Smooth muscle cell (in vitro differentiated cells): ENCODE data around the gene CRYBA2. TPM values are rescaled to one million over a fixed set of nuclear protein-coding genes. Genes with fewer than 3 reads are reported as not detected.

Source experiments
- DNase-seq: peaks from one replicate; lab custom pipeline; 2025; ENCODE audit not compliant: unreplicated experiment; lab: John Stamatoyannopoulos, UW
- H2AFZ ChIP-seq: fragments of 200-600 bp; sonication (generic); 2 replicates; pipeline ENCODE4 v1.6.0; 2016; ENCODE audit warnings: antibody characterized with exemption, low read depth, mild to moderate bottlenecking
- H3F3A ChIP-seq: fragments of 200-600 bp; sonication (generic); 2 replicates; pipeline ENCODE4 v1.6.0; 2017; ENCODE audit warnings: antibody characterized with exemption, low read depth
- H3K27ac ChIP-seq: fragments of 200-600 bp; sonication (generic); 2 replicates; pipeline ENCODE4 v1.5.1; 2016; ENCODE audit warnings: low read depth, mild to moderate bottlenecking
- H3K27me3 ChIP-seq: fragments of 200-600 bp; sonication (generic); 2 replicates; pipeline ENCODE4 v1.6.1; 2016; ENCODE audit warnings: low read depth, mild to moderate bottlenecking
- H3K36me3 ChIP-seq: fragments of 200-600 bp; sonication (generic); 2 replicates; pipeline ENCODE4 v1.5.1; 2016; ENCODE audit warnings: low read depth
- H3K4me1 ChIP-seq: fragments of 200-600 bp; sonication (generic); 2 replicates; pipeline ENCODE4 v1.5.1; 2016; ENCODE audit warnings: low read depth
- H3K4me2 ChIP-seq: fragments of 200-600 bp; sonication (generic); 2 replicates; pipeline ENCODE4 v1.6.0; 2016; ENCODE audit warnings: mild to moderate bottlenecking
- H3K4me3 ChIP-seq: fragments of 200-600 bp; sonication (generic); 2 replicates; pipeline ENCODE4 v1.5.1; 2016; ENCODE audit warnings: mild to moderate bottlenecking
- H3K79me2 ChIP-seq: fragments of 200-600 bp; sonication (generic); 2 replicates; pipeline ENCODE4 v1.6.0; 2016; ENCODE audit warnings: low read depth, mild to moderate bottlenecking
- H3K9ac ChIP-seq: fragments of 200-600 bp; sonication (generic); 2 replicates; pipeline ENCODE4 v1.6.0; 2016; ENCODE audit warnings: low read depth
- H3K9me3 ChIP-seq: fragments of 200-600 bp; sonication (generic); replicated peaks from 2 replicates; pipeline ENCODE4 v1.5.1; 2016; ENCODE audit warnings: low read depth
- H4K20me1 ChIP-seq: fragments of 200-600 bp; sonication (generic); 2 replicates; pipeline ENCODE4 v1.6.0; 2016; ENCODE audit warnings: low read depth
- CTCF ChIP-seq: fragments of 200-600 bp; sonication (generic); IDR thresholded peaks from 2 replicates; pipeline ENCODE4 v1.5.1; 2017; ENCODE audit warnings: borderline replicate concordance, mild to moderate bottlenecking, antibody characterized with exemption; ENCODE audit not compliant: insufficient read depth, poor library complexity, severe bottlenecking
- WGBS: methylation state at CpG from one replicate; pipeline ENCODE4 v1.1.7; 2016; ENCODE audit warnings: low lambda C conversion rate; 5-methylcytosine and 5-hydroxymethylcytosine counted together
- polyA plus RNA-seq: library from polyadenylated mRNA; unstranded; fragments of >200 nt; fragmentation: Nextera tagmentation; extraction: Ambion mirVana; gene quantifications from 2 replicates; pipeline ENCODE4 v1.2.1, GENCODE V29; 2016
- total RNA-seq: library from RNA; depleted of rRNA; stranded (reverse); fragments of >200 nt; gene quantifications from 2 replicates; pipeline ENCODE4 v1.2.3, GENCODE V29; 2014

Gene CRYBA2
- total and polyA plus RNA-seq, 2 experiments from 2014 or later: not detected

- Histone ChIP-seq H3K9ac (no peak overlapping the region), H3K27ac (no peak overlapping the region), H2AFZ (no peak overlapping the region), H3K27me3 (peaks cover 29% of the 10 kb centered on the region), H3K9me3 (no peaks in the 10 kb centered on the region), H3F3A (no peaks in the 10 kb centered on the region), H3K4me3 (no peak overlapping the region), H3K36me3 (no peaks in the 10 kb centered on the region), H3K4me1 (no peaks in the 10 kb centered on the region), H4K20me1 (no peaks in the 10 kb centered on the region), H3K79me2 (no peaks in the 10 kb centered on the region), H3K4me2 (no peak overlapping the region)
- 88% methylated on average over 7 of the region's 7 CpGs for WGBS
- no peak for DNase-seq
- no peak for TF ChIP-seq CTCF
Measured at GRCh38 chr2:219018286-219018685, 25.1 kb upstream of the CRYBA2 start.

GRCh38 chr2:219017201-219017931 lies 24.1 kb upstream of the CRYBA2 start:
- WGBS: 91% methylated on average over 14 of the region's 14 CpGs
- no peaks in the 10 kb centered on the region for H4K20me1 ChIP-seq
- H3K4me2 ChIP-seq: no peak overlapping the region
- H3K4me1 ChIP-seq: no peaks in the 10 kb centered on the region
- no peak overlapping the region for H3K4me3 ChIP-seq
- peaks cover 29% of the 10 kb centered on the region for H3K27me3 ChIP-seq
- H3K9me3 ChIP-seq: no peaks in the 10 kb centered on the region
- no peaks in the 10 kb centered on the region for H3F3A ChIP-seq
- no peak for TF ChIP-seq CTCF
- no peak overlapping the region for H3K9ac ChIP-seq
- H2AFZ ChIP-seq: no peak overlapping the region
- no peaks in the 10 kb centered on the region for H3K79me2 ChIP-seq
- no peaks in the 10 kb centered on the region for H3K36me3 ChIP-seq
- H3K27ac ChIP-seq: no peak overlapping the region
- no peak for DNase-seq

- no peaks in the 10 kb centered on the region for H3K9me3 ChIP-seq
- H2AFZ ChIP-seq: no peak overlapping the region
- no peak overlapping the region for H3K27ac ChIP-seq
- no peaks in the 10 kb centered on the region for H3K4me1 ChIP-seq
- no peak for DNase-seq
- no peak overlapping the region for H3K4me2 ChIP-seq
- H3K79me2 ChIP-seq: no peaks in the 10 kb centered on the region
- no peaks in the 10 kb centered on the region for H4K20me1 ChIP-seq
- peaks cover 29% of the 10 kb centered on the region for H3K27me3 ChIP-seq
- no peak for TF ChIP-seq CTCF
- H3K9ac ChIP-seq: no peak overlapping the region
- 94% methylated on average over 11 of the region's 11 CpGs for whole genome bisulfite sequencing
- no peaks in the 10 kb centered on the region for H3K36me3 ChIP-seq
- H3K4me3 ChIP-seq: no peak overlapping the region
- no peaks in the 10 kb centered on the region for H3F3A ChIP-seq
Measured at GRCh38 chr2:219016721-219017120, 23.5 kb upstream of the CRYBA2 start.

- WGBS: 64% methylated on average over 5 of the region's 5 CpGs
Measured at GRCh38 chr2:219010873-219011272, 17.7 kb upstream of the CRYBA2 start.

More at GRCh38 chr2:219010873-219011272, 17.7 kb upstream of the CRYBA2 start:
- H2AFZ ChIP-seq: no peak overlapping the region
- no peak overlapping the region for H3K4me3 ChIP-seq
- no peaks in the 10 kb centered on the region for H3K9me3 ChIP-seq
- no peaks in the 10 kb centered on the region for H3K79me2 ChIP-seq
- no peak overlapping the region for H3K9ac ChIP-seq
- H3K27me3 ChIP-seq: peaks cover 22% of the 10 kb centered on the region
- TF ChIP-seq CTCF: no peak
- DNase-seq: no peak
- no peaks in the 10 kb centered on the region for H3K36me3 ChIP-seq
- H3F3A ChIP-seq: no peaks in the 10 kb centered on the region
- no peak overlapping the region for H3K27ac ChIP-seq
- H3K4me1 ChIP-seq: no peaks in the 10 kb centered on the region
- no peaks in the 10 kb centered on the region for H4K20me1 ChIP-seq
- H3K4me2 ChIP-seq: no peak overlapping the region
